Measurements from ENCODE around the gene TNRC6B. TPM values are rescaled to one million over a fixed set of nuclear protein-coding genes. Genes with fewer than 3 reads are reported as not detected.

The TNRC6B gene
- total RNA-seq, 1 experiment from 2014 or later: 58.1 TPM

DNA sequence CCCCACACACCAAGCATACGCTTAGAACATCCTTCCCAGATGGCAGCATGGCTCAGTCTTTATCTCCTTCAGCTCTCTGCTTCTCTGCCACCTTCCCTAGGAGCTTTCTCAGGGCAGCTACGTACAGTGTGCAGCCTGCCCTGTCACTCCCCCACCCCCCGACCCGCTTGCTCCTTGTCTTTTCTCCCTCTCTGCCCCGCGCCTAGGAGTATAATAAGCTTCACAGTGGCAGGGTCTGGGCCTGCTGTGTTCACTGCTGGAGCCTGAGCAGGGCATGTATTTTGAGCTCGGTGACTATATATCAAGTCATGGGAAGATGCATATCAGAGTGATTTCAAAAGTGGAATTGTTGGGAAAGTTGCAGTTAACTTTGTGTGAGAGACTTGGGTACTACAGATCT lies 112.8 kb downstream of the TNRC6B start:
- no peak overlapping the region for H3K18ac ChIP-seq (ENCODE audit: insufficient read length, low read depth, low read length)
- no peak overlapping the region for H2BK120ac ChIP-seq (ENCODE audit: low read depth, low read length, poor library complexity, severe bottlenecking)
- no peak overlapping the region for H3T11ph ChIP-seq (ENCODE audit: low read length)
- peaks cover 39 to 79% (median 55%) of the 10 kb centered on the region in 3 experiments; a peak in 6 of 7 replicates for H3K36me3 Mint-ChIP-seq (ENCODE audit: insufficient read depth in 1 of 3, low read depth in 3 of 3)
- no peak overlapping the region for H3K56ac ChIP-seq (ENCODE audit: insufficient read length, low read depth, low read length)
- no peaks in the 10 kb centered on the region for H3K4me1 ChIP-seq (ENCODE audit: insufficient read depth, low read length)
- H3K23ac ChIP-seq (ENCODE audit: insufficient read length, low read depth, low read length): no peak overlapping the region
- no peak overlapping the region for H3K4me2 ChIP-seq (ENCODE audit: insufficient read depth, insufficient read length, low read length)
- H2AFZ ChIP-seq (ENCODE audit: low read length): no peak overlapping the region
- no peaks in the 10 kb centered on the region for H3K4me1 Mint-ChIP-seq
- no peaks in the 10 kb centered on the region for H3K27me3 ChIP-seq (ENCODE audit: insufficient read depth, low read length)
- no CpG with 5 or more reads among the region's 7 CpGs for WGBS (ENCODE audit: extremely low coverage, insufficient read length, low lambda C conversion rate)
- no peaks in the 10 kb centered on the region for H3K9me3 Mint-ChIP-seq
- H2BK12ac ChIP-seq (ENCODE audit: insufficient read length, low read depth, low read length): no peak overlapping the region
- TF ChIP-seq, protein P1, sequence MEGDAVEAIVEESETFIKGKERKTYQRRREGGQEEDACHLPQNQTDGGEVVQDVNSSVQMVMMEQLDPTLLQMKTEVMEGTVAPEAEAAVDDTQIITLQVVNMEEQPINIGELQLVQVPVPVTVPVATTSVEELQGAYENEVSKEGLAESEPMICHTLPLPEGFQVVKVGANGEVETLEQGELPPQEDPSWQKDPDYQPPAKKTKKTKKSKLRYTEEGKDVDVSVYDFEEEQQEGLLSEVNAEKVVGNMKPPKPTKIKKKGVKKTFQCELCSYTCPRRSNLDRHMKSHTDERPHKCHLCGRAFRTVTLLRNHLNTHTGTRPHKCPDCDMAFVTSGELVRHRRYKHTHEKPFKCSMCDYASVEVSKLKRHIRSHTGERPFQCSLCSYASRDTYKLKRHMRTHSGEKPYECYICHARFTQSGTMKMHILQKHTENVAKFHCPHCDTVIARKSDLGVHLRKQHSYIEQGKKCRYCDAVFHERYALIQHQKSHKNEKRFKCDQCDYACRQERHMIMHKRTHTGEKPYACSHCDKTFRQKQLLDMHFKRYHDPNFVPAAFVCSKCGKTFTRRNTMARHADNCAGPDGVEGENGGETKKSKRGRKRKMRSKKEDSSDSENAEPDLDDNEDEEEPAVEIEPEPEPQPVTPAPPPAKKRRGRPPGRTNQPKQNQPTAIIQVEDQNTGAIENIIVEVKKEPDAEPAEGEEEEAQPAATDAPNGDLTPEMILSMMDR (conservative IDR thresholded peaks at IDR 0.05): no peak
- no peak overlapping the region for H2BK5ac ChIP-seq (ENCODE audit: insufficient read length, low read length)
- no peaks in the 10 kb centered on the region for H3K79me1 ChIP-seq (ENCODE audit: insufficient read depth, low read depth, low read length, poor library complexity, severe bottlenecking)
- H3K14ac ChIP-seq (ENCODE audit: insufficient read depth, low read length): no peak overlapping the region
- no peak overlapping the region for H4K5ac ChIP-seq (ENCODE audit: insufficient read length, low read depth, low read length)
- no peaks in the 10 kb centered on the region for H3K27me3 Mint-ChIP-seq (ENCODE audit: low read depth)
- peak overlapping the region in 2 of 3 experiments; percentile 9 to 63; a peak in 3 of 7 replicates for H3K27ac Mint-ChIP-seq
- H2AK5ac ChIP-seq (ENCODE audit: insufficient read length, low read length): no peak overlapping the region
- no peak overlapping the region for H3K9ac ChIP-seq (ENCODE audit: extremely low read depth, insufficient read length, low read length)
- H3K4ac ChIP-seq (ENCODE audit: low read depth, low read length): no peak overlapping the region
- no peaks in the 10 kb centered on the region for H3K23me2 ChIP-seq (ENCODE audit: insufficient read length, low read depth, low read length, poor library complexity, severe bottlenecking)
- DNase-seq: no peak
- H3K27ac ChIP-seq (ENCODE audit: insufficient read length, low read depth, low read length): no peak overlapping the region
- H3K4me3 Mint-ChIP-seq: no peak overlapping the region
- no peak overlapping the region for H2BK20ac ChIP-seq (ENCODE audit: low read depth, low read length, poor library complexity, severe bottlenecking)
- H2BK15ac ChIP-seq (ENCODE audit: low read depth, low read length): no peak overlapping the region
- H4K91ac ChIP-seq (ENCODE audit: insufficient read length, low read depth, low read length): no peak overlapping the region
- H3K9me3 ChIP-seq (ENCODE audit: control insufficient read depth, low read depth, low read length): no peaks in the 10 kb centered on the region
- no peaks in the 10 kb centered on the region for H4K20me1 ChIP-seq (ENCODE audit: control insufficient read depth, insufficient read depth, insufficient read length)
- no peak overlapping the region for H4K8ac ChIP-seq (replicated peaks; ENCODE audit: insufficient read length, low read depth, low read length)
- no peaks in the 10 kb centered on the region for H3K79me2 ChIP-seq (ENCODE audit: insufficient read depth, low read length)

Measured in H9 (cell line).